BJ (cell line): ENCODE measurements around the gene DNAH7. TPM values are rescaled to one million over a fixed set of nuclear protein-coding genes. Genes with fewer than 3 reads are reported as not detected.

ENCODE experiments used
- CTCF ChIA-PET: fragments of 350-600 bp; formaldehyde crosslinking; extraction: SDS; loops from one replicate; lab custom pipeline; 2021; ENCODE audit warnings: antibody characterized with exemption, inconsistent platforms; lab: Yijun Ruan, JAX
- POLR2A ChIA-PET: fragments of 300-600 bp; sonication (Branson Sonifier 250); formaldehyde crosslinking; extraction: SDS; loops from one replicate; lab custom pipeline; 2021; ENCODE audit warnings: antibody characterized with exemption; lab: Charles Lee
- DNase-seq: peaks from one replicate; pipeline ENCODE4 v3.0.0-alpha.2; 2011; ENCODE audit warnings: low read depth
- H3K27me3 ChIP-seq: 2 replicates; pipeline ENCODE4 v1.6.0; 2011; ENCODE audit warnings: low read length; ENCODE audit not compliant: control insufficient read depth, insufficient read depth
- H3K36me3 ChIP-seq: 2 replicates; pipeline ENCODE4 v1.5.1; 2011; ENCODE audit warnings: low read length; ENCODE audit not compliant: control insufficient read depth, insufficient read depth
- H3K4me3 ChIP-seq: 2 replicates; pipeline ENCODE4 v1.5.1; 2011; ENCODE audit warnings: low read depth, mild to moderate bottlenecking, control low read depth, low read length
- polyA plus RNA-seq: library from polyadenylated mRNA; depleted of rRNA; stranded (reverse); fragments of >200 nt; gene quantifications from 2 replicates; pipeline ENCODE4 v1.2.3, GENCODE V29; 2011
- TF ChIP-seq, protein P1 (sequence below): IDR thresholded peaks from 2 replicates; pipeline ENCODE4 v1.5.1; 2011; ENCODE audit warnings: low read depth, mild to moderate bottlenecking, control low read depth, inconsistent platforms, low read length, moderate library complexity; ENCODE audit not compliant: insufficient read depth

The DNAH7 gene
- polyA plus RNA-seq, 1 experiment, result 0.15 TPM

DNA sequence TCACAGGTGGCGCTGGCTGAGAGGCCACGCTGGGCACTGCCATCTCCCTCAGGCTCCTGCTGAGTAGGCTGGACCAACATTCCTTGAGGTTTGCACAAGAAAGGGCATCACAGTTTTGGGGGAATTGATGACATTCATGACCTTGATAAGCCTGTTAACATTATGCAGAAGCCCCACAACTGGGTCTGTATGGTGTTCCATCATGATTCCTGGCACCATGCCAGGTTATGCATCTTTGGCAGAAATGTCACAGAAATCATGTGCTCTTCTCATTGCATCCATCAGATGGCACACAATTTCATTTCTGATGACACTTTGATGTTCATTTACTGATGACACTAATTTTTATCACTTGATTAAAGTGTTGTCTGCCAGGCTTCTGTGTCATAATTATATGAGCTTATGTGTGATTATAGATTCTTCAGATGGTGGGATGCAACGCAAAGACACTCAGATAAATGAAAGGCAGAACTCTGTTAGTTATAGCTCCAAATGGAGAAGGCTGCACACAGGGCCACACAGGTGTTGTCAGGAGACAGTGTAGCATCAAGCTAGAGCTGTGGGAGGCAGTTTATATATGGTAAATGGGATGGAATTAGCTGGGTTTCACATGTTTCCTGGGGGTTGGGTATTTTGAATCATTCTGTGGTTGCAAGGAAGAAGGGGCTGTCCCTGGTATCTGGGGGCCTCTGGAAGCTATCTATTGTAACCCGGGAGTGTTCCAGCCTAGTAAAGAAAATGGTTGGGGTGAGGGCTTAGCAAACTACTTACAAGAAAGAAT, 220.3 kb downstream of the DNAH7 start:
- ChIA-PET CTCF (no interaction called here), POLR2A (no interaction called here)
- H3K27me3 ChIP-seq, result peaks cover 2% of the 10 kb centered on the region; the same call in 1 of the 2 replicates
- no peaks in the 10 kb centered on the region for H3K36me3 ChIP-seq
- H3K4me3 ChIP-seq, result no peak overlapping the region
- TF ChIP-seq, protein P1, sequence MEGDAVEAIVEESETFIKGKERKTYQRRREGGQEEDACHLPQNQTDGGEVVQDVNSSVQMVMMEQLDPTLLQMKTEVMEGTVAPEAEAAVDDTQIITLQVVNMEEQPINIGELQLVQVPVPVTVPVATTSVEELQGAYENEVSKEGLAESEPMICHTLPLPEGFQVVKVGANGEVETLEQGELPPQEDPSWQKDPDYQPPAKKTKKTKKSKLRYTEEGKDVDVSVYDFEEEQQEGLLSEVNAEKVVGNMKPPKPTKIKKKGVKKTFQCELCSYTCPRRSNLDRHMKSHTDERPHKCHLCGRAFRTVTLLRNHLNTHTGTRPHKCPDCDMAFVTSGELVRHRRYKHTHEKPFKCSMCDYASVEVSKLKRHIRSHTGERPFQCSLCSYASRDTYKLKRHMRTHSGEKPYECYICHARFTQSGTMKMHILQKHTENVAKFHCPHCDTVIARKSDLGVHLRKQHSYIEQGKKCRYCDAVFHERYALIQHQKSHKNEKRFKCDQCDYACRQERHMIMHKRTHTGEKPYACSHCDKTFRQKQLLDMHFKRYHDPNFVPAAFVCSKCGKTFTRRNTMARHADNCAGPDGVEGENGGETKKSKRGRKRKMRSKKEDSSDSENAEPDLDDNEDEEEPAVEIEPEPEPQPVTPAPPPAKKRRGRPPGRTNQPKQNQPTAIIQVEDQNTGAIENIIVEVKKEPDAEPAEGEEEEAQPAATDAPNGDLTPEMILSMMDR, result no peak
- DNase-seq, result no peak

DNA sequence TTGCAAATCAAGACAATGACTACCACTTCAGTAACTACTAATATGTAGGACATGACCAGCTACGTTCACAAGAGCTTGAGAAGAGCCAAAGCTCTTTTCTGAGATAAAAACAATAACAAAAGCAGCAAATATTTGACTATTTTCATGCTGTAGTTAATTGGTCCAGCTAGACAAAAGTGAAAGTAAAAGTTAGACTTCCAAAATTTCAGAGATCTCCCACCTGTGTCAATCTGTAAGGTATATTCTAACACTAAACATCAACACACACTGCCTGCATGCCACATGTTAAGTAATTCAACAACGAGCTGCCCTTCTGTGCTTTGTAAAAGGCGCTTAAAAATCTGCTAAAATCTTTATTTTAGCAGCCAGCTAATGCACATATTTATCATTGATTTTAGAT, 225.7 kb downstream of the DNAH7 start:
- DNase-seq, result no peak
- ChIA-PET POLR2A (no interaction called here), CTCF (no interaction called here)
- Histone ChIP-seq H3K36me3 (no peaks in the 10 kb centered on the region), H3K27me3 (no peaks in the 10 kb centered on the region), H3K4me3 (no peak overlapping the region)
- TF ChIP-seq, protein P1, result no peak

DNA sequence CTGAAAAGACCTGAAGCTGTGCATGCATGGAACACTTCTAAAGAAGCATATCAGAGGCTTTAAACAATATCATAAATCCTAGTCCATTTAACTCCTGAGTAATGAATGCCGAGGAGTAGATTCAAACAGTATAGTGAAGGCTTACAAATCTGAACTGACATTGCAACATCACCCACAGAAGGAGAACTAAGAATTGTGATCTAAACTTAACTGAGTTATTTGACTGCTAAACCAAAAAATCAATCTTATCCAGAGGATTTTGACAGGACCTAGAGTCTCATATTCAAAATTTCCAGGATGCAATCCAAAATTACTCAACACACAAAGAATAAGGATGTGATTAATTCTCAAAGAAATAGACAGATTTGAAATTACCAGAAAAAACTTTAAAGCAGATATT, 230.6 kb downstream of the DNAH7 start:
- ChIA-PET POLR2A (no interaction called here), CTCF (no interaction called here)
- TF ChIP-seq, protein P1, result no peak
- no peaks in the 10 kb centered on the region for H3K36me3 ChIP-seq
- DNase-seq, result no peak
- H3K27me3 ChIP-seq, result no peaks in the 10 kb centered on the region
- H3K4me3 ChIP-seq, result no peak overlapping the region

DNA sequence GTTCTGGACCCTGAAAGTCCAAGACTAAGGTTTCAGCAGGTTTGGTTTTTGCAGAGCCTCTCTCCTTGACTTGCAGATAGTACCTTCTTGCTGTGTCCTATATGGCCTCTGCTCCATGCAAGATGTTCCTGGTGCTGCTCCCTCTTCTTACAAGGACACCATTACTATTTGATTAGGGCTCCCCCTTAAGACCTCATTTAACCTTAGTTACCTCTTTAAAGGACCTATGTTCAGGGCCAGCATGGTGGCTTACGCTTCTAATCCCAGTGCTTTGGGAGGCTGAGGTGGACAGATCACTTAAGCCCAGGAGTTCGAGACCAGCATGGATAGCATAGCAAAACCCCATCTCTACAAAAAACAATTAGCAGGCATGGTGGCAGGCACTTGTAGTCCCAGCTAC, 232.6 kb downstream of the DNAH7 start:
- Histone ChIP-seq H3K36me3 (no peaks in the 10 kb centered on the region), H3K27me3 (no peaks in the 10 kb centered on the region), H3K4me3 (no peak overlapping the region)
- TF ChIP-seq, protein P1, result no peak
- ChIA-PET CTCF (no interaction called here), POLR2A (no interaction called here)
- DNase-seq, result no peak

DNA sequence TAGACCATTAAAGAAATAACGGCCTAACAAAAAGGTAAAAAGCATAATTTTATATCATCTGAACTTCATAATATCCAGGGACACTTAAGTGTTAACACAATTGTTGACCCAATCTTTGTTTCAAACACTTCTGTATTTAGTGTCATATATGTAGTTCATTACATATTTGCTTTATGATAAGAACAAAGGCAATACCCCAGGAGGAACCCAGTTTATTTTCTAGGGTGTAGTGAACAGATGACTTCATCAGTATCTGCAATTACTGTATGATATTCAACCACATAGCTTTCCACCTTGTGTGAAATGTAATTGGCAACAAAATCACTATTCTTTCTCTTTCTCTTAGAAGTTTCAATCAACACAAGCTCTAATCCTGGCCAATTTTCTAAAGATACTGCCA, 233.8 kb downstream of the DNAH7 start:
- no peak for DNase-seq
- Histone ChIP-seq H3K27me3 (no peaks in the 10 kb centered on the region), H3K4me3 (no peak overlapping the region), H3K36me3 (no peaks in the 10 kb centered on the region)
- ChIA-PET POLR2A (no interaction called here), CTCF (no interaction called here)
- TF ChIP-seq, protein P1, result no peak
